HG03135 (cell line): Measurements from ENCODE around the gene MAD1L1.

Experiments
- ATAC-seq: cut with Tn5 transposase; IDR thresholded peaks from one replicate; pipeline ENCODE4 v1.9.1; 2021; ENCODE audit warnings: mild to moderate bottlenecking, moderate library complexity; ENCODE audit not compliant: unreplicated experiment

Gene MAD1L1

DNA sequence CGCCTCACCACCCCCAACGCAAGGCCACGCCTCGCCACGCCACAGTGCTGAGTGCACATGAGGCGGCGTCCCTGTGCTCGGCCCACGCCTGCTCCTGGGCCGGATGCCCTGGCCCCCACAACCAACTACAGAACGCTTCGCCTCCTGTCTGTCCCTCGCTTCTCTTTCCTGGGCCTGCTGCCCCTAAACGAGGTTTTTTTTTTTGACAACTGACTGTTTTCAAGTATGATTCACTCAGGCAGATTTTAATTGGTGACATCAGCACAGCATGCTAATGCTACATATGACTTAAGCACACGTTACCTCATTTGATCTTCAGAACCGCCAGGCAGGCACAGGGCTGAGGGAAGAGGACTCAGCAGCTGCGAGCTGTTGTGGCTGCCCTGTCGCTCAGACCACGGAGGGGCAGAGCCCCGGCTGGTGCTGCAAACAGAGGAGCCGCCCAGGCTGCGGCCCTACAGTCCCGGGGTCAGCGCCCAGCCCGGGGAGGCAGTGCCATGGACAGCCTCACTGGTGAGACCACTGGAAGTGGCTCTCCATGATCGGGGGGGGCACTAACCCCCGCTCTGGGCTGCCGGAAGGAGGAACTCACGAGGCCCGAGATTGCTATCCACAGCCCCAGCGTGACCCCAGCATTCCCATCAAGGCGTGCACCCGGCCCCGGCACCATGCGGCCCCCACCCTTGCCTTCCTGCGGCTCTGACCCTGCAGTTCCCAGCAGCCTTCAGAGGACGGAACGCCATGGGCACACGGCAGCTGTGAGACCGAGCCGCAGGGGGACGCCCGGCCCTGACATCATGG lies 212.8 kb downstream of the MAD1L1 start:
- ATAC-seq: peak; percentile 58

DNA sequence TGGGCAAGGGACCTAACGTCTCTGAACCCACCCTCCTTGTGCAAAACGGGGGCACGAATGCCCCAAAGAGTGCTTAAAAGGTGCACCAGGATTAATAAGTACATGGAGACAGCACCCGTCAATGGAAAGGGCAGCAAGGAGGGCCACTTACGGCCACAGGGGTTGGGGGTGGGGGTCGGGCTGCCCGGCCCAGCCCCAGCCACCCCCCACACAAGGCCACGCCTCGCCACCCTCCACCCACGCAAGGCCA lies 213.4 kb downstream of the MAD1L1 start:
- ATAC-seq: no peak

GRCh38 chr7:2018569-2019460 lies 213.9 kb downstream of the MAD1L1 start:
- no peak for ATAC-seq

DNA sequence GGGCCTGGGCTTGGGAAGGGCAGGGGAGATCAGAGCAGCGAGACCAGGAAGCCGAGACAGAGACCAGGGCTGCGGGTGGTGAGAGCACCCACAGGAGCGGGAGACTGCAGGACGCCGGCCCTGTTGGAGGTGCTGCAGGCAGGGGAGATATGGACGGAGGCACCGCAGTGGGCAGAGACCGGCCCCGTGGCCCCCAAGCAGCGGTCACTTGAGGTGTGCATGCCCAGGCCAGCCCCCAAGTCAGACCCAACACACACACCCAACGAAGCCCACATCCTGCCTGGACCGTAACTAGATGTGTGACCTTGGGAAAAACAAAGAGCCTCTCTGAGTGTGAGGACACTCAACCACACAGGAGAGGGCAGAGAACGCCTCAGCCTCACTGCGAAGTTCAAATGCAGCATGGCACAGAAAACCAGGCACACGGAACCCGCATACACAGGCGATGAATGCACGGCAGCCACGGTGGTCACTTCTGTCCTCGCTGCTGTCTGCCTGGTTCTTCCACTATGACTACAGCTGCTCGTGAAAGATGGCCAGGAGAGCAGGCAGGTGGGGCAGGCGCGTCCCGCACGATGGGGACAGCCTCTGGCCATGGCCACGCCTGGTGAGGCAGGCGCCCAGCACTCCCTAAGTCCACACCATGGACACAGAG lies 214.7 kb downstream of the MAD1L1 start:
- ATAC-seq: no peak

DNA sequence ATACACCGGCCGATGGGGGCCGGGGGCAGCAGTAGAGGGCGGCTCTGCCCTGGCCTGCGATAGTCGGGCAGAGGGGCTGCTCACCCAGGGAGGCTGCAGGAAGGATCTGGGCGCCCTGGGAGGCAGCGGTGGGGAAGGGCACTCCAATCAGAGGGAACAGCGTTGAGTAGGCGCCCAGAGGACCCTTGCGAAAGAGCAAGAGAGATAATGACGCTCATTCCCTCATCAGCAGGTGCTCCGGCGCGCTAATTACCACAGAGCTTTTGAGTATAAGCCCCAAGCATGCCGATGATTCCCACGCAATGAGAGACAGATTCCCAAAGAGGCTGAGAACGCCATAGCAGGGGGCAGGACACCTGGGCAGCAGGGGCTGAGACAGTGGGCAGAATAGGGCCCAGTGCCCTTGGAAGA lies 215.3 kb downstream of the MAD1L1 start:
- ATAC-seq: no peak

- ATAC-seq: no peak
These were observed 215.8 kb downstream of the MAD1L1 start for GRCh38 chr7:2016761-2017480.

DNA sequence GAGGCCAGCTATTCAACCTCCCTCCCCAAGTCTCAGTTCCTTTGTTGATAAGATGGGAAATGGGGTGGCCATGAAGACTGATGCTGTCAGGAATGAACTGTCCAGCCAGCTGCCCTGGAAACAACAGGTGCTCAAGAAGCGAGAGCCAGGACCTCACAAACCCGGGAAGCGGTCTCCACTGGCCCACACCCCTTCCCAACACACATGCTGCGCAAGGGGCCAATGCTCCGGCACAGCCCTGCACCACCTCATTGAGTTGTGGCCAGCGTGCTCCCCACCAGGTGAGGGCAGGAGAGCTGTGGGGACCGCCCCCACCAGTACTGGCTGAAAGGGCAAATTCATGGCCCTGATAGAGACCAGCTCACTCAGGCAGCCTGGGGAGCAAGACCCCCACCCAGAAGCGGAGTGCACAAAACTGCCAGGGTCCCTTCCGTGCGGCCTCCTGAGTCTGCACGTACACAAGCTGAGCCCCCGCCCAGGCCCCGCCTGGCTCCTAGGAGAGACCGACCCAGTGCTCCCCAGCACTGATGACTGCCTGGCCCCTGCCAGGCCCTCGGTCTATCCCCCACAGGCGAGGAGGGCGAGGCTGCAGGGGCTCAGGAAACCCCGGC lies 216.6 kb downstream of the MAD1L1 start:
- no peak for ATAC-seq

DNA sequence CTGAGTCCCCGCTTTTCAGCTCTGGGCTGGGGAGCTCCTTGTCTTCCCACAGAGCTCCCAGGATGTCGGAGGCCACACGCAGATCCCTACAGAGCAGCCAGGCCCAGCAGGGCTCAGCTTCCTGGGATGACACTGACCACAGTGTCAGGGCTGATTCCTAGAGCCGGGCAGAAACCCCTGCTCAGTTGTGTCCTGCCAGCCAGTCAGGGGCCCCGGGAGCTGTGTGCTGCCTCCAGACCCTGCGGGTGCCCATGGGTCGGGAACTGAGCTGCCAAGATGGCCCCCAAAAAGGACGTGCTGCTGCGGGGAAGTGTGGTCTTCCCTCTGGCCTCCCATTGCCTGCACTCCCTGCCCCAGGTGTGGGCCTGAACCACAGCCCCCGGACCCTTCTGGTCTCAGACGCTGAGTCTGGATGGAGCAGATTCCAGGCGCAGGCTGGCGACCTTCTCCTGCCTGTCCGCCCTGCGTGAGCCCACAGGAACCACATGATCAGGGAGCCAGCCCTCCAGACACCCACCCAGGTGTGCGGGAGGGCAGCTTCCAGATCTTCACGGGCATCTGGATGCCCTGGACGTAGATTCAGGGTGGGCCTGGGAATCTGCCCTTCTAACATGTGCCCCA lies 217.4 kb downstream of the MAD1L1 start:
- no peak for ATAC-seq

GRCh38 chr7:2014391-2015241 lies 218.1 kb downstream of the MAD1L1 start:
- ATAC-seq: no peak

DNA sequence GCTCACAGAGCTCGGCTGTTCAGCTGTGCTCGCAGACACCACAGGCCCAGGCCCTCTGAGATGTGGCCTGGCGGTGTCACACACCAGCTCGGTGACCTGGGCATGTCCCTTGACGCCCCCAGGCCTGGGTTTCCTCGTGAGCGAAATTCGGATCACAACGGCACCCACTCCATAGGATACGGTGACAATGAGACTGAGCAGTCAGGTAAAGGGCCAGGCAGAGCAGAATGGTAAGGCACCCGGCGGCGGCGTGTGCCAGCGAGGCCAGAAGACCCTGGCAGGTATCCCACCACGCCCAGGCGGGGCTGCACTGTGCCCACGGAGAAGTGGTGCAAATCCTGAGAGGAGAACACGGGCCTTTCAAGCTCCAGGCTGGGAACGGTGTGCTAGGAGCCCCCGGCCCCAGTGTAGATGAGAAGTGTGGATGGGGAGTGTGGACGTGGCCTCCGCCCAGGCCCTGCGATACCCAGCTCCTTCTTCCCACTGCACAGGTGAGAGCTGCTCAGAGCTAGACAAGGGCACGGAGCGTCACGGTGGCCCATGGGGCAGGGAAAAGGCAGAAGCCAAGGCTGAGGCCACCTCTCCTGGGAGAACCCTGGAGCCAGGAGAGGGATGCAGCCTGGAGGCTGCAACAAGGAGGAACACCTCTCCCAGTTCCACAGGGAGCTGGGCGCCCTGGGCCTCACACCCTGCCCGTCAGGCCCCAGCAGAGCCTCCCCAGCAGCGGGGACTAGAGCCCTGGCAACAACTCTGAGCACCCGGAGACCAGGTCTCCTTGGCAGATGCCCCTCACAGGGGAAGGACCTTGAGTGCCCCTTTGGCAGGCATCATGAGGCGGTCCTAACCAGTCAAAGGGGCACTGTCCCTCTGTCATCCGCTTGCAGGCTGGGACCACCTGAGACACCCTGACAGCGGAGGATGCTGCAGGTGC lies 219.1 kb downstream of the MAD1L1 start:
- no peak for ATAC-seq

DNA sequence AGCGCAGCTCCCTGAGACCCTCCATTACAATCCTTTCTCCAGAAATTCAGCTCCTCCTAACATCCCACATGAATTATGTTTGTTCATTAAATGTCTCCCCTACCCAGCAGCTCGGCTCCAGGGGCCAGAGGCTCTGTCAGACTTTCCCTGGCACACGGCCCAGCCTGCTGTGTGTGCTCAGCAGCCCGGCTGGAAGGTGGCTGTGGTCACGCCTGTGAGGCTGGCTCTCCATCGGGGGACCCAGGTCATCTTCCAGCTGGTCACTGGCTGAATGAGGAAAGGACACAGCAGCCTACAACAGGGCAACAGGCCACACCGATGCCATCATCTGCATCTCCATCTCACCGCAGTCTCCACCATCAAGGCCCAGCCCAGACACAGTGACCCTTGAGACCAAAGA lies 219.8 kb downstream of the MAD1L1 start:
- ATAC-seq: no peak

DNA sequence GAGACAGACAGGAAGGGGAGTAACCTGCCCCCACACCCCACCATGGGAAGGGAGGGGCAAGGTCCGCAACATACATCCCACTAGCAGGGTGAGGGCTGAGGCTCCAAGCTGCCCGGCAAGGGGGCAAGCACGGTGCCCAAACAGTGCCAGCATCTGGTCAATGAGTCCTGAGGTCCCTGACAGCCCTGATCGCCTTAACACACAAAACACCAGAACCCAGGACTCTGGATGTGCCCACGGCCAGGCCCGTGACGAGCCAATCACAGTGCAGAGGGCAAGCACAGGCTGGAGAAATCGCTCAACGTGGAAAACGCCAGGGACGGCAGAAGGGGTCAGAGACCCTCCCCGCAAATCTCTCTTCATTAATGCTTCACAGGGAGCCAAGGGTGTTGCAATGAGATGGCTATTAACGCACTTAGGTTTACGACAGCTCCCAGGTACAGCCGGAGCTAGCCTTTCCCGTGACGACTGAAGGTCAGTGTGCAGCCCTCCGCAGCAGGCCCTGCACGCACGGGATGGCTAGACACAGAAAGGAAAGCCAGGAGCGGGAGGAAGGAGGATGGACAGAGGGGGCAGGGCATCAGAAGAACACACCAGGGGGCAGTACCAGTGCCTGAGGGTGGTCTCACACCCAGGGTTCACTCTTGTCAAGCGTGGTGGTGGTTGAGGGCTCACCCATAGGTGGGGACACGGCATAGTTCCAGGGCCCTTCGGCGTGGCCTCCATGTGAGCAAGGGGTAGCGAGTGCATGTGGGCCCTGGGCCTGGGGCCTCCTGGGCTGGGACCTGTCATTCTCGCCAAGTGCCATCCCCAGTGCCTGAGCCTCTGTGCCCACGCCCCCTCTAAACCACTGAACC lies 220.5 kb downstream of the MAD1L1 start:
- no peak for ATAC-seq

DNA sequence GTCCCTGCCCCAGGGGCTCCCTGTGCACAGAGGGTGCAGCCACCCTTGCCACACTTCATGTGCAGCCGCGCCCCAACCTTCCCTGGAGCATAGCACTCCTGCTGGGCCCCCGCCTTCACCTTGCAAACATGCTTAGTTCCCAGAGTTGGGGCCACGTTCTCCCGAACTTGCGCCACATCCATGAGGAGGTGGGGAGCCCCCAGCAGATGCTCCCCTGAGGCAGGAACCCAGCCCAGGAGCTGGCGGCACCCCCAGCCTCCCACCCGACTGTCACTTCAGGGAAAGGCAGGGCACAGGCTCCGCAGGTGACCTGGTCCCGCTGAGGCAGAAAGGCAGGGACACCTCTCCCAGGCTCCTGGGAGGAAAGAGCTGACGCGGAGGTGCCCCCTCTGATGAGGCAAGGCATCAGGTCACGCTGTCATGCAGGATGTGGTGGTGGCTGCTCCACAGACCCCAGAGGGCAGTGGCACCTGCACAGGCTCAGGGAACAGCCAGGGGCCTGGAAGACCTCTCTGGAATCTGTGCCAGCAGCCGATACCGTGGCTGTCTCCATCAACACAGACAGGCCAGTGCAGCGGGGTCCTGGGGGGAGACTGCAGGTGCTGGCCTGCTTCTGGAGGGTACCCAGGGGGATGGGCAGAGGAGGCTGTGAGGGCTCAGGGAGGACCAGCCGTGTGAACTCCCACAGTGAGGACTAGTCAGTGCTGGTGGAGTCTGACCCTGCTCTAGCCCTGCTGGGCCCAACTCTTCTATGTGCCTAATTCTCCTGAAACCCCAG lies 221.3 kb downstream of the MAD1L1 start:
- no peak for ATAC-seq

GRCh38 chr7:2010551-2011265 lies 222.0 kb downstream of the MAD1L1 start:
- ATAC-seq: no peak

- no peak for ATAC-seq
These were observed 222.6 kb downstream of the MAD1L1 start for GRCh38 chr7:2010101-2010500.

GRCh38 chr7:2009541-2010001 lies 223.2 kb downstream of the MAD1L1 start:
- ATAC-seq: no peak
